ENCODE measurements around the gene CYTH1.

CYTH1 gene

DNA sequence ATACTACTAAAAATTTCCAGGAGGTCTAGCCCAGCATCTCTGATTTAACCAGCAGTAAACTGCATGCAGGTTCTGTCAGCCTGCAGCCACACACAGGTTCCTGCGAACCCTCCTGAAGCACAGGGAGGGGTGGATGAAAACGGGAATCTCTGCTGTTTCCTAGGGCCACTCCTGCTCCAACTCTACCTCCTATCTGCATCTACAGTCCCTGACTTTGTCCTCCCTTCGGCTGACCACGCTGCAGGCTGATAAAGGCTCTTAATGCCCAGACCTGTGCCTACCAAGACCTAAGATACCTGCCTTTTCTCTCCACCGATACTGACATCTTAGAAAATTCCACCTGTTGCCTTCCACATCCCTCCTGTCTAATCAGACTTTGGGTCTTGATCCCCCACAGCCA is 50.2 kb downstream of the CYTH1 start:
- DNase-seq = no peak

DNA sequence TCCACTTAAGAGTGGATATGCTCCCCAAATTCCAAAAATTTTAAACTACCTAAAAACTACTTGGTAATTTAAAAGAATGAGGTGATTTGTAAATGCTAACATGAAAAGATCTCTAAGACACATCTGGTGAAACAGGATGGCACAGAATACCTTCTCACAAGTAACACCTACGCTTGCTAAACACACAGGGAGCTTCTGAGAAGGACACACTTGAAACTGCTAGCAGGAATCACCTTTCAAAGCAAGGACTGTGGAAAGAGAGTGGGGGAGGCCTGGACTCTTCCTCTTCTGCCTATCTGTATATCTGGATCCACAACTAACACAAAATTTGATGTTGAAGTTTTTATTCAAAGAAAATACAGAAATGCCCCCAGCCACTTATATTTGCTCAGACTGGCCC is 52.4 kb downstream of the CYTH1 start:
- no peak for DNase-seq

DNA sequence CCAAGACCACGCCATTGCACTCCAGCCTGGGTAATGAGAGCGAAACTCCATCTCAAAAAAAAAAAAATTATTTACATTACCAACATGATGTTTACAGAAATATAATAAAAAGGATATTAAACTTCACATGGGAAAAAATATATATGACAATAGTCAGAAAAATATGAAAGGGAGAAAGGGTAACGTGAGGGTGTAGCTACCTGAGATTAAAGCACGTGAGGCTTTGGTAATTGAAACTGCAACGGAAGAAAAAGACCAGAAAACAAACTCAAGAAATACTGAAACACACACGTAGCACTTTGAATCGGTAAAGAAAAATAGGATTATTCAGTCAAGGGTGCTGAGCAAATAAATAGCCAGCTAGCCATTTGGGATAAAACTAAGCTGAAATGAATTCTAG is 53.6 kb downstream of the CYTH1 start:
- DNase-seq = no peak

DNA sequence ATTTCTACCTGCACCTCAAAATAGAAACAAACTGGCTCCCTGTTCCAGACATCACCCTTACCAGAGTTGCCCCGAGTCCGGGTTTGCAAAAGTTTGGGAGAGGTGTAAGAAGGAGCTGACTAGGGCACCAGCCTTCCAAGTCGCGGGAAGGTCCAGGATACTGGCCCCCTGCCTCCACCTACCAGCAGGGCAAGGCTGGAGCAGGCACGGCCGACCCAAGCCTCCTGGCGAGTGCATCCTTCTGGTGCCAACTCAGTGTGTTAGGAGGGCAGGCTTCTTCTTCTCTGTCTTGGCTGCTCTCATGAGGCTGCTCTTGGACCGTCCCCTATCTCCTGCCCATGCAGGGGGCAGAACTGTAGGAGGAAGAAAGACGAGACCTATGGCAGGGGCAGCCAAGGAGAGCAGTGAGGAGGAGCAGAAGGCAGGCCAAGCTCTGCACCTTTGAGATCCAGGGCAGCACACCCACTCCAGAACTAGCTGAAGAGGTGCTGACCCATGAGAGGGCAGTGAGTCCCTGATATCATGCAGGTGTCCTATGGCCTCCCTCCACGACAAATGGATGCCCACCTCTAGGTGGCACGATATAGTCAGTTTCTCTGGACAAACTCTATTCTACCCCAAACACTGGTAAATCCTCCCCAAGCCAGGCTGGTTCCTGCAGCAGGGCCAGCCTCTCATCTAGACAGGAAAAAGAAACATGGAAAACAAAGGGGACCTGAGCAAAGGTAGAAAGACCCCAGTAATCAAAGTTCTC is 54.4 kb downstream of the CYTH1 start:
- DNase-seq = no peak

DNA sequence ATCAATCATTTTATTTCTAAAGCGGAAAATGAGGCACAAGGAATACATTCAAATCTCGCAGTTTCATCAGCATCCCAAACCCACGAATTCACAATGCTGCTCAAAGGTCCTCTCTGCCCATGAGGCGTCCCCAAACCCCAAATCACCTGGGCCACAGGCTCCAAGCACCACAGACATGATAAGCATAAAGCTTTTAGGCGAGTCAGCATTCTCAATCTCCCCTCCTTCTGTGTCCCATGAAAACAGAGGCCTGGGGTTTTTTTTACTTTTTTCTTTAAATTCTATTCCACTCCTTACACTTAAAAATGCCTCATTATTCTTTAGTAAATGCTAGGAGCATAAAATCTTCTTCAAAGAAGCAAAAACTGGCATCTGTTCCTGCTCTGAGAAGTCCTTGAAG is 55.0 kb downstream of the CYTH1 start:
- no peak for DNase-seq

DNA sequence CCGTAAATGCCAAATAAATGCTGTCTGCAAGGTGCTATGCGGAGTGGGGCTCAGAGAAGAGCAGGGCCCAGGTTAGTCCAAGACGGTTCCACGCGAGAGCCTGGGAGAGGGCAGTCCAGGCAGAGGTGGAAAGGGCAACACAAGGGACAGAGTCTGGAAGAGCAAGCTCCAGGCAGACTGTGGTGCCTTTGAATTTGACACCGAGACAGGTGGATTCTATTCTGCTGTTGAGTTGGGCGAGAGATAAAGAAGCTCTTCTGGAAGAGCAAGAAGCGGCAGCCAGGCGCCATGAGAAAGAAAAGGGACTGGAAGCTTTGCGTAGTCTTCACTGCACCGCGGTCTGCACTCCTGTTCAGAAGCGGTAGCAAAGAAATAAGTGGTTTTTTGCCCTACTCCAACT is 55.6 kb downstream of the CYTH1 start:
- DNase-seq = no peak

DNA sequence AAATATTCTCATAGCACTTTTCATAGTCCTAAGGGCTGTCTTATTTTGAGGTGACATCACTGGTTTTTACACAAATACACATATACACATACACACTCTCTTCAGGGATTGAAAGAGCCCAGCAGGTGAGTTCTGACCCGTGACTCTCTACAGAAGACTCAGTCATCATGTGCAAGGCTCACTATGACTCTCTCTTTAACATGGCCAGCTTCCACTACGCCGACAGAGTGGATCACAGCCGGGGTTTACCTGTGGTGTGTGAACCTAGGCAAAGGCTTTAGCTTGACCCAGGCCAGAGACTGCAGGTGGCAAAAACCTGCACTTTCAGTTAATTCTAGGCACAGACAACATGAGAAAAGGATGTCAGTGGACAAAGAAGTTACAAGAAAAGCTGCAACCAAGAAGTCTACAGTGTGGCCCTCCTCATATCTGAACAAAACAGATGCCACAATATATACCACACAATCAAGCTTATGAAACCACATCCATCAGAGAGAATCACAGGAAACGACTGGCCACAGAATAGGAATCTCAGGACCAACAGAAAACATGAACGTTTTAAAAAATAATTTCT is 56.5 kb downstream of the CYTH1 start:
- no peak for DNase-seq

DNA sequence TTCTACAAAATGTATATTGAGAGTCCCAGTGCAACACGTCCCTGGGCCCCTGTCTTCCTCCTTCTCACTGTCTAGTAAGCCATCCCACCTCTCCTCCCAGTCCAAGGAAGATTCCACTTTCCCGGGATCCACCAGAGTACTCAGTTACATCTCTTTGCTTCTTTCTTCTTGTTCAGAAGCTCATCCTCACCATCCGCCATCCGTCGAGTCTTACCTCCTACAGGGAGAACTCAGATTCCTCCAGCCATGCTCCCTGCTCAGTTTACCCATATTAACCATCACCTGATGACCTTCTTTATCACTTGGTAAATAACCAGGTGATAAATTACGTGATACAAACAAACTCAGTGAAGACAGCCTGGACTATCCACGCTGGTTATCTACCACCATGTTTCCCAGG is 57.1 kb downstream of the CYTH1 start:
- DNase-seq = no peak

DNA sequence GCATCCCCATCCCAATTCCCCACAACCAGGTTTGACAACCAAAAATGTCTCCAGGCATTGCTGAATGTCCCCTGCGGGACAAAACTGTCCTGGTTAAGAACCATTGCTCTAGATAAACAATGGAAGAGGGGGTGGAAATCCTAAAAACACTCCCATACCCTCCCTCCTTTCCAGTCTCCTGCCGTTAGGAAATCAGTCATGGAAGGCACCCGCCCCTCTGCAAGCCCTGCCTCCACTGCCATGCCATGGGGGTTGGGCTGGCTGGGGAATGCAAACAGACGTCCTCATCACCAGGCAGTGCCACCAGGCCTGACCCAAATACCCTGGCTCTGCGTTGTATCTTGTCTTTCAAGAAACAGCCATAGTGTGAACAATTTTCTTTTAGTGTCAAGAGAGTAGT is 57.5 kb downstream of the CYTH1 start:
- DNase-seq = no peak

DNA sequence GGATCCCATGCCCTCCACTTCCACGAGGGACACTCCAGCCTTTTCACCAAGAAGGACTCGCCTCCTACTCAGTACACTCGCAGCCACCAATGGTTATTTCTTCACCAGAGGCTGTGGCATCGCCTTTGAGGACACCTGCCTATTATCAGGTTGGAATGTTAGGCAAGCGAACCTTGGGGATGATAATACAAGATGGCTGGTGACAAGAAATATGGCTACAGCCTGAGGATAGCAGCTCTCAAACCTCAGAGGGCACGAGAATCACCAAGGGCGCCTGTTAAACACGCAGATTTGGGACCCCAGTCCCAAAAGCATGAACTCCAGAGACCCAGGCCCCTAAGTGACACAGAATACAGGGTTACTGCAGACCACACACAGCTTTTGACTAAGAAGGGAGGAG is 58.1 kb downstream of the CYTH1 start:
- no peak for DNase-seq

DNA sequence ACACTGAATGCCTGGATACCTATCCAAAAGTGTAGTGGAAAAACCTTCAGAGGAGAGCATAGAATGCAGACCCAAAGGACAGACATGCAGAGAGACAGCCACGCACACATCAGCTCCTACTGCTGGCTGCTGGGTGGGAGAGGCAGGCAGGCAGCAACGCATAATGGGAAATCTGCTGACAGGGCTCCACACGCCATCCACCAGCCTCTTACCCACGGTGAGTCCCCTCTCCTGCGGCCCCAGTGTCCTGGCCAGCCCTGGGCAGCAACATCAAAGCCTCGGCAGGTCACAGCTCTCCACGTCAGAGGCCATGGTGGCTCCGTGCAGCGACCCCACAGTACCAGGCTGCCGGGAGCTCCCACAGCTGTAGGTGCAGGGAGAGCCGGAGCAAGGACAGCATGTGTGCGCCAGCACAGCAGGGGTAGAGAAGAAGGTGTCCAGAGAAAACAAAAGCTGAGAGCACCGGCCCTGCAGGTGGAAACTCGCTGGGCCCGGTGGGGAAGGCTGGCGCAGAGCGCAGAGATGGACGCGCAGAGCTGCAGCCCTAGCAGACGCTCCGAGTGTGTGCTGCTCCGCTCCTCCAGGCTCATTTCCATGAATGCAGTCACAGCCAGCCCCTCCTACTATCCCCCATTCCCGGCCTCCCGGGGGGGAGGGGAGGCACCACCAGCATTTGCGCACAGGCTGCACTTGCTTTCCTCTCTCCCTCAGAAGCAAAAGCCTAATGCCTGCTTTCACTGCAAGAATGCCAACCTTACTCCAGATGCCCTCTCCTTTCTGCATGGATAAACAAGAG is 58.9 kb downstream of the CYTH1 start:
- peak; percentile 75 for DNase-seq

DNA sequence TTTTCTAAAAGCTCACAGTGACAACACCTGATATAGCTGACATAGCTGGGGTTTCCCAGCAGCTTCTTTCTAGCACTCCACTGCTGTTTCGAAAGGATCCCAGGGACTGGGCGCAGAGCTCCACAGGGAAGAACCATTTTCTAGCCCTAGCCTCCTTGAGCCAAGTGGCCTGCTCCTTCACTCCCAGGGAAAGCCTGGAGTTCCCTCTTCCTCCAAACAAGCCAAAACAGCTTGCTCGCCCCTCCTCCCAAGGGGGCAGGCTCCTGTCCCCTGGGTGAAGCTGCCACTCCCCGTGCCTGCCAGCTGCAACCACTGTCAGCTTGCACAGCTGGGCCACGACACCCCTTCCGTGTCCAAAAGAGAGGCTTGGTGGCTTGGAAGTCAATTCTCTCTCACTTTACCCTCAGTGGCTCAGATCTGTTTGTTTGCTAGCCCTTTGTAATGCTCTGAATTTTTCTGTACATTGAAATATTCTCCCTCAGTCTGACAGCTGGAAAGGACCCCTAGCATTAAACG is 59.8 kb downstream of the CYTH1 start:
- no peak for DNase-seq

DNA sequence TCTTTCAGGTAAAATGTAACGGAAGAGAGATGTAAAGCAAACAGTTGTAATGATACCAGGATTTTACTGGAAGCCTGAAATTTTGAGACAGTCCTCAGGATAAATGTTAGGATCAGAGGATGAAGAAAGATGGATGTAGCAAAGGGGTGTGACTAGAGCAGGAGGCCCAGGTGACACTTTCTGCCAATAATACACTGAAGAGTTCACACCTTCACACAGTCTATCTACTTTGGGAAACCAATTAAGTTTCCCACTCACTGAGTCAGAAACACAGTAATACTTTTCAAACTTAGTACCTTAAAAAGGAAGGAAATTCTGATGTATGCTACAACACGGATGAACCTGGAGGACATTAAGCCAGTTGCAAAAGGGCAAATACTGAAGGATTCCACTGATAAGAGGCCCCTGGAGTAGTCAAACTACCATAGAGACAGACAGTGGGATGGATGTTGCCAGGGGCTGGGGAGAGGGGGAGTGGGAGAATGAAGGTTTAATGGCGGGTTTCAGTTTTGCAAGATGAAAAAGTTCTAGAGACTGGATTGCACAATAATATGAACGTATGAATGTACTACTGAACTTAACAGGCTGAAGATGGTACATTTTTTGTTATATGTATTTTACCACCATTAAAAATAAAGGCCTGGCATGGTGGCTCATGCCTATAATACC is 62.3 kb downstream of the CYTH1 start:
- DNase-seq = no peak

DNA sequence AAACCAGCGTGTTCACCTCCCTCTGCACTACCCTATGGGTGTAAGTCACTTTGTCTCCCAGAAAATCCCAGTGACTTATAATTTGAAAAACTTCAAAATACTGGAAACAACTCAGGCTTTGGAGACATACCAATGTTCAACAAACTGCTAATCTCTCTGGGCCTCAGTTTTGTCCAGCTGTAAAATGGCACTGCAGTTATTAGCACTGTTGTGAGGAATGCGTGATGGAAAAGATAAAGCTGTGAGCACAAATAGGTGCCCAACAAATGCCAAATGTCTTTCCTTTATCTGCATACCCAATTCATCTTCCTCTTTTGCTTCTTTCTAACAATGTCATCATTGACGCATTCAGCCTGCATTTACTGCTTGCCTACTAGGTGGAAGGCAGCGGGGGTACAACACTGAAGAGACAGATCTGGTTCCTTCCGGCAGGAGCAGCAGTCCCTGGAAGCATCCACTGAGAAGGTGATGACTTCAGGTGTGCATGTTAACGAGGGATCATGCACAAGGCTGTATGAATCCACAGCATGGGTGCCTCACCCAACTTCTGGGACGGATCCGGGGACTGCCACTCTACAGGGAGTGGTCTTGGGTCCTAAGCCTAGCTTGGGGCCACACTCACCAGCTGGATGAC is 63.4 kb downstream of the CYTH1 start:
- DNase-seq = no peak

DNA sequence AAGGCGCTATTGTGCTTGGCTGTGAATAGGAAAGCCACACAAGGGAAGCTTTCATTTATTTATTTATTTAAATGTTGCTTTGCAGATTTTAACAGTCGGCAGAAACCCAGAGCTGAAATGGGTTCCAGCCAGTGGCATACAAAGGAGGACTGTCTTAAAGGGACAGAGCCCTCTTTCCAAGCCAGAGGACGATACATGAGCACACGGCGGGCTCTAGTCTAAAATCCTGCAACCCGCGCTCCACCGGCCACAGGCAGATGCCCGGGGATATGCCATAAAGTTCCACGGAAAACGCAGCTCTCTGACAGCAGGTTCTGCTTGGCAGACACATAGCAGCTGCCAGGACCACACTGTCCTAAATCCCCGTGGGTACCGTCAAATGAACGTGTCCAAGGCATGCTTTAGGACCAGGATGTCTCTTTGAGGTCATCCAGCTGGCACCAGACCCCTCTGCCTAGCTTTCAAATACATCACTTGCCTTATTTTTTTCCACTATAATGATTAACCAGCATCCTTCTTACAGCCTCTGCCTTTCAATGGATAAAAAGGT is 64.6 kb downstream of the CYTH1 start:
- peak; percentile 72 for DNase-seq

DNA sequence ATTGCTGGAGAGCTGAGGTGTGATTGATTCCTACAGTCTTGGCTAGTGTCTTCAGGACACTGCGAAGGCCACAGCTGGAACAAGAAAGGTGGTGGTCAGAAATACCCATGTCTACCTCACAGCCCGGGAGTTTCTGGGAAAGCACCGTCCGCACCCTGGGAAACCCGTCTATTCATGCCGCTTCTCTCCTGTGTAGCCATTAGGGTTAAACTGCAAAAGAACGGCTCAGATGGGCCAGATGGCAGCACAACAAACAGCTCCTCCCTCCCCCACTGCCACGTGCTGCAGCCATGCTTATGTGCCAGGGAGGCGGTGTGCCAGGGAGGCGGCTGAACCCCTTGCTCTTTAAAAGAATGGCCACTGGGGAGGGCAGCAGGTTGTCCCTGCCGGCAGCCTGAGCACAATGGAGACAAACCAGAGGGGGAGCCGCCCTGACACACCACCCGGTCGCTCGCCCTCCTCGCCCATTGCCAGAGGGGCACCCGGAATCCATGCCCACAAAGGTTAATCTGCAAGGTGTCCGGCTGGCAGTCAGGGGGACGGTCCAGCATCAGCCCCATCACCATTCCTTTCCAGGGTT is 65.2 kb downstream of the CYTH1 start:
- peak; percentile 94 for DNase-seq

DNA sequence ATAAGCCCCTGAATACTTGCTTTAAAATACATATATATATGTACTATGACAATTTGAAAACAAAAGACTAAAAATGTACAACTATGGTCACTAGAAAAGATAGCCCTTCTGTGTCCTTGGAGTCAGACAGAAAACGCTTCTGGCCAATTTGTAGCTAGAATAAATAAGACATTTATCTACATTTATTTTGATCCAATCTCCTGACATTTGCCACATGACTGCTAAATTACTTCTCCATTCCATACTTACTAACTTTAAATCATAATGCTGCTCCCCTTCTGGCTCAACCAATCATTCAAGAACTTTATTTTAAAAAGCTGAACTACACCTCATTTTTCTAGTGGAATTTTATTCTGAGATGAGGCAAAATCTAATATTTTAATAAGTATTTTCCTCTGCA is 65.8 kb downstream of the CYTH1 start:
- no peak for DNase-seq

DNA sequence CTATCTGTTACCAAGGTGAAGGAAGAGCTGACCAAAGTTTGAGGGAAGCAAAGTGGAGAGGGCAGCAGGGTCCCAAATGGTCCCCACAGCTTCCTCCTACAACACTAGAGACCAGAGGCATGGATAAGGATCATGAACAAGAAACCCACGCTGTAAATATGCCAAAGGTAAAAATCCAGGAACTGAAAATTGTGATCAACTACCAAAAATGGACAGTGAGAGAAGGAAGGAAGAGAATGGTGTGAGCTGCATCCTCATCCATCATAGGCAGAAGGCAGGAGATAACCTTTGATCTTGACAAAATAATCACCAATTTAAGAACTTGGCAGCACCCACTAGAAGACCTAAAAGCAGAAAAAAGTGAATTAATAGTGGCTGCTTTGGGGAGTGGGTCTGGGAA is 66.2 kb downstream of the CYTH1 start:
- DNase-seq = no peak

DNA sequence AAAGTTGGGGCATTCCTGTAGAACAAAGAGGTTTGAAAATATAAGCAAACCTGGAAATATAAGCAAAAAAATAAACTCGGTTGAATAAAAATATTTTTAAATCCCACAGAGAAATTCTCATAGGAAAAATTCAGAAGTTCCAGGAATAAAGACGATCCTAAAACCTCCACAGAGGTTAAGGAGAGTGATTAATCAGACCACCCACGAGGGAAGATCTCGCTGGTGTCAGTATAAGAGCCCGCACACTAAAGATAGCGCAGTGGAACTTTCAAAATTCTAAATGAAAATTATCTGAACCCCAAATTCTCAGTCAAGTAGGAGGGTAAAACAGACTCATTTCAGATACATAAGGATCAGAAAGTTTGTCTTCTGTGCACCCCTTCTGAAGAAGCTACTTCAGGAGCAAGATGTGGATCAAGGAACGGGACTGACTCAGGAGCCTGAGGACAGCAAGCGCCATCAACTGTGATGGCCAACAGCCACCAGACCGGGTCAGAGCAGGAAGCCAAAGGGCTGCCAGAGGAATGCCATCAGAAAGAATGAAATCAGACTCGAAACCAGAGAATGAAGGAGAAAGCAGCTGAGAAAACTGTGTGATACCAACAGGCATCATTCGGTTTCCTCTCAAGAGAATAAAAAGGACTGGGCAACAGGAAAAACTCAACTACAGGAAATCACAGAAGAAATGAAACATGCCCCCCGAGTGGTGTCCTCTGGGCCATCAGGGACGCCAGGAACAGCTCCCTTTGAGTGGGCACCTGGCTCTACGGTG is 66.9 kb downstream of the CYTH1 start:
- no peak for DNase-seq

DNA sequence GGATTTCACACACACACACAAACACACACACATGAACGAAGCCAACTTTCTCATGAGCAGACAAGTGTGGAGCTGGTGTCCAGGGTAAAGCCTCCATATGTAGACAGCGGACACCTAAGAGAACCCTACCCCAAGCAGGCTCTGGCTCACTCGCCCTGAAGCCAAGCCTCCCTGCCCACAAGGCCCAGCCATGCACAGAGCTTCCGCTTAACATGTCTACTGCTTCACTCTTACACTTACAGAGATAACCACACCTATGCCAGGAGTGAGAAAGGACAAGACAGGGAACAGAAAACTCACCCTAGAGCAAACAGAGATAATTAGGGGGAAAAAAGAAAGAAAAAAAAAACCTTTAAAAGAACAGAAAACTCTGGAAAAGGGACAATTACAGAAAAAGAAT is 67.5 kb downstream of the CYTH1 start:
- no peak for DNase-seq

DNA sequence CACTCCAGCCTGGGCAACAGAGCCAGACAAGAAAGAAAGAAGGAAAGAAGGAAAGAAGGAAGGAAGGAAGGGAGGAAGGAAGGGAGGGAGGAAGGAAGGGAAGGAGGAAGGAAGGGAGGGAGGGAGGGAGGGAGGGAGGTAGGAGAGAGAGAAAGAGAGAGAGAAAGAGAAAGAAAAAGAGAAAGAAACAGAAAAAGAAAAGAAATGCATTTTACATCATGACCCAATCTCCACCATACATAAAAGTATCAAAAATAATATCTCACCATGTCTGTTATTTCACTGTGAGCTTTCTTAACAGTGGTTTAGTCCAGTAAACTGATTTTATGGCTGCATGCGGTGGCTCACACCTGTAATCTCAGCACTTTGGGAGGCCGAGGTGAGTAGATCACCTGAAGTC is 70.0 kb downstream of the CYTH1 start:
- no peak for DNase-seq
